PC-3 (cell line): ENCODE data around the gene ATF6. TPM values are rescaled to one million over a fixed set of nuclear protein-coding genes. Genes with fewer than 3 reads are reported as not detected.

Experiments used
- ATAC-seq: fragments of 200-7000 bp; cut with Tn5 transposase; 2 replicates; pipeline ENCODE4 v1.9.1; 2020; ENCODE audit warnings: mild to moderate bottlenecking, moderate library complexity
- BruUV-seq: library from RNA; stranded (reverse); fragments of 400-500 nt; replicated peaks from 2 replicates; lab custom pipeline; 2021; lab: Mats Ljungman, UMichigan
- CTCF ChIA-PET: fragments of 300-600 bp; sonication (Branson Sonifier 250); formaldehyde crosslinking; loops from one replicate; lab custom pipeline; 2022; ENCODE audit warnings: antibody characterized with exemption; lab: Charles Lee
- POLR2A ChIA-PET: fragments of 300-600 bp; sonication (Branson Sonifier 250); formaldehyde crosslinking; loops from one replicate; lab custom pipeline; 2022; ENCODE audit warnings: antibody characterized with exemption; ENCODE audit not compliant: unreplicated experiment; lab: Charles Lee
- DNase-seq: peaks from one replicate; pipeline ENCODE4 v3.0.0-alpha.2; 2015
- H2AFZ ChIP-seq: fragments of 300-600 bp; sonication (generic); 2 replicates; pipeline ENCODE4 v1.6.0; 2016; ENCODE audit warnings: antibody characterized with exemption, low read length
- H3F3A ChIP-seq: fragments of 300-600 bp; sonication (generic); one replicate; pipeline ENCODE4 v1.6.0; 2017; ENCODE audit warnings: antibody characterized with exemption, low read length, control low read depth, mild to moderate bottlenecking; ENCODE audit not compliant: unreplicated experiment
- H3K27ac ChIP-seq: fragments of 300-600 bp; sonication (generic); 2 replicates; pipeline ENCODE4 v1.5.1; 2016; ENCODE audit warnings: mild to moderate bottlenecking, low read length
- H3K27me3 ChIP-seq: fragments of 300-600 bp; sonication (generic); 2 replicates; pipeline ENCODE4 v1.6.1; 2016; ENCODE audit warnings: low read length, mixed read lengths
- H3K36me3 ChIP-seq: fragments of 300-600 bp; sonication (generic); 2 replicates; pipeline ENCODE4 v1.6.1; 2016; ENCODE audit warnings: low read depth, mixed run types, low read length, mixed read lengths
- H3K4me1 ChIP-seq: fragments of 300-600 bp; sonication (generic); 2 replicates; pipeline ENCODE4 v1.5.1; 2016; ENCODE audit warnings: low read length; ENCODE audit not compliant: insufficient read depth
- H3K4me2 ChIP-seq: fragments of 300-600 bp; sonication (generic); 2 replicates; pipeline ENCODE4 v1.6.0; 2016; ENCODE audit warnings: low read length
- H3K4me3 ChIP-seq: fragments of 300-600 bp; sonication (generic); 2 replicates; pipeline ENCODE4 v1.5.1; 2016; ENCODE audit warnings: mild to moderate bottlenecking, low read length, mixed read lengths
- H3K79me2 ChIP-seq: fragments of 300-600 bp; sonication (generic); 2 replicates; pipeline ENCODE4 v1.6.1; 2017; ENCODE audit warnings: low read length, mixed read lengths
- H3K9ac ChIP-seq: fragments of 300-600 bp; sonication (generic); 2 replicates; pipeline ENCODE4 v1.6.0; 2016; ENCODE audit warnings: mild to moderate bottlenecking, low read length
- H3K9me2 ChIP-seq: fragments of 300-600 bp; sonication (generic); replicated peaks from 2 replicates; pipeline ENCODE4 v1.6.1; 2016; ENCODE audit warnings: mixed run types, low read length, mixed read lengths
- H3K9me3 ChIP-seq: fragments of 300-600 bp; sonication (generic); 2 replicates; pipeline ENCODE4 v1.6.1; 2016; ENCODE audit warnings: low read length, mixed read lengths
- H4K20me1 ChIP-seq: fragments of 300-600 bp; sonication (generic); 2 replicates; pipeline ENCODE4 v1.6.1; 2016; ENCODE audit warnings: low read length, mixed read lengths
- CTCF ChIP-seq: fragments of 300-600 bp; sonication (generic); conservative IDR thresholded peaks from 2 replicates; pipeline ENCODE4 v1.5.1; 2017; ENCODE audit warnings: antibody characterized with exemption, low read depth, mild to moderate bottlenecking, low read length
- EZH2 ChIP-seq: fragments of 300-600 bp; sonication (generic); IDR thresholded peaks from one replicate; pipeline ENCODE4 v1.6.1; 2017; ENCODE audit warnings: antibody characterized with exemption, mild to moderate bottlenecking, low read length; ENCODE audit not compliant: unreplicated experiment
- EZH2phosphoT487 ChIP-seq: fragments of 300-600 bp; sonication (generic); IDR thresholded peaks from 2 replicates; pipeline ENCODE4 v1.6.1; 2018; ENCODE audit warnings: mild to moderate bottlenecking, antibody characterized with exemption, low read length, borderline replicate concordance
- intact Hi-C: fragments of 100-400 bp; cut with micrococcal nuclease; formaldehyde crosslinking; loops from 2 replicates; pipeline ENCODE4 v1.9.0; 2023
- total RNA-seq: library from RNA; depleted of rRNA; stranded (reverse); fragments of >200 nt; gene quantifications from 2 replicates; pipeline ENCODE4 v1.2.3, GENCODE V29; 2014

ATF6 gene
- total RNA-seq, 1 experiment from 2014 or later = 19.7 TPM

- no peak for ATAC-seq
- no peaks in the 10 kb centered on the region for H3K9me2 ChIP-seq
- H2AFZ ChIP-seq = no peak overlapping the region
- POLR2A ChIA-PET = interaction anchor here (0.6 to 0.7 kb wide), 2 partner anchors 31 to 77 kb away, joined by 4 to 10 read pairs; no protein-coding TSS in a partner anchor
- no peak for DNase-seq
- BruUV-seq = no TSS peak
- H3K4me3 ChIP-seq = peak overlapping the region; percentile 59; the same call in 1 of the 2 replicates
- H3K4me1 ChIP-seq = peaks cover 31% of the 10 kb centered on the region
- H3K9ac ChIP-seq = peak overlapping the region; percentile 78
- peaks cover 5% of the 10 kb centered on the region for H3F3A ChIP-seq
- peak overlapping the region; percentile 97 for H3K27ac ChIP-seq
- CTCF ChIA-PET = interaction anchor here (0.6 to 0.9 kb wide), 4 partner anchors 33 to 353 kb away, joined by 3 to 9 read pairs (median 4); no protein-coding TSS in a partner anchor
- no peaks in the 10 kb centered on the region for H3K36me3 ChIP-seq
- no peaks in the 10 kb centered on the region for H3K79me2 ChIP-seq
- H3K27me3 ChIP-seq = no peaks in the 10 kb centered on the region
- TF ChIP-seq EZH2phosphoT487 (no peak), EZH2 (no peak), CTCF (no peak)
- intact Hi-C loops = no loop called here
- peak overlapping the region; percentile 92 for H3K4me2 ChIP-seq
- no peaks in the 10 kb centered on the region for H4K20me1 ChIP-seq
- H3K9me3 ChIP-seq = no peaks in the 10 kb centered on the region
These were observed 238.4 kb downstream of the ATF6 start for GRCh38 chr1:162004441-162004950.

GRCh38 chr1:162006081-162006480 lies 240.0 kb downstream of the ATF6 start:
- H3K4me1 ChIP-seq = peaks cover 31% of the 10 kb centered on the region
- no peaks in the 10 kb centered on the region for H4K20me1 ChIP-seq
- no peak overlapping the region for H3K4me3 ChIP-seq
- H3K4me2 ChIP-seq = no peak overlapping the region
- no peak for TF ChIP-seq EZH2
- no peak for TF ChIP-seq CTCF
- TF ChIP-seq EZH2phosphoT487 = no peak
- peaks cover 5% of the 10 kb centered on the region for H3F3A ChIP-seq
- no peaks in the 10 kb centered on the region for H3K79me2 ChIP-seq
- no peaks in the 10 kb centered on the region for H3K9me2 ChIP-seq
- H3K9ac ChIP-seq = no peak overlapping the region
- no peaks in the 10 kb centered on the region for H3K9me3 ChIP-seq
- POLR2A ChIA-PET = no interaction called here
- no peaks in the 10 kb centered on the region for H3K27me3 ChIP-seq
- intact Hi-C loops = no loop called here
- no peak overlapping the region for H2AFZ ChIP-seq
- DNase-seq (no peak), ATAC-seq (no peak)
- CTCF ChIA-PET = interaction anchor here (0.7 kb wide), 1 partner anchor 31 kb away, joined by 3 read pairs; no protein-coding TSS in a partner anchor
- no peak overlapping the region for H3K27ac ChIP-seq
- BruUV-seq = no TSS peak
- H3K36me3 ChIP-seq = no peaks in the 10 kb centered on the region

- H3K9ac ChIP-seq = no peak overlapping the region
- H3K27me3 ChIP-seq = no peaks in the 10 kb centered on the region
- H3K79me2 ChIP-seq = no peaks in the 10 kb centered on the region
- no TSS peak for BruUV-seq
- ATAC-seq (no peak), DNase-seq (no peak)
- no peaks in the 10 kb centered on the region for H3K9me3 ChIP-seq
- no peaks in the 10 kb centered on the region for H3K9me2 ChIP-seq
- TF ChIP-seq CTCF = no peak
- no peak for TF ChIP-seq EZH2
- no peak for TF ChIP-seq EZH2phosphoT487
- H3K4me3 ChIP-seq = no peak overlapping the region
- POLR2A ChIA-PET = no interaction called here
- H3K4me2 ChIP-seq = no peak overlapping the region
- H3K4me1 ChIP-seq = peaks cover 25% of the 10 kb centered on the region
- intact Hi-C loops = no loop called here
- no peak overlapping the region for H2AFZ ChIP-seq
- CTCF ChIA-PET = no interaction called here
- H4K20me1 ChIP-seq = no peaks in the 10 kb centered on the region
- no peak overlapping the region for H3K27ac ChIP-seq
- no peaks in the 10 kb centered on the region for H3K36me3 ChIP-seq
- peaks cover 5% of the 10 kb centered on the region for H3F3A ChIP-seq
These were observed 241.3 kb downstream of the ATF6 start for GRCh38 chr1:162007466-162007865.
